DMS153 treated with DMSO at 0.1 percent for 48 hours (cell line): Measurements from ENCODE around the gene DARS1.

Source experiments
- DNase-seq: peaks from one replicate; lab custom pipeline; 2025; ENCODE audit not compliant: unreplicated experiment; lab: John Stamatoyannopoulos, UW

DARS1 gene

GRCh38 chr2:135948141-135948540 is 37.3 kb downstream of the DARS1 start:
- DNase-seq = no peak

GRCh38 chr2:135947483-135947882 is 37.9 kb downstream of the DARS1 start:
- DNase-seq = no peak

GRCh38 chr2:135945526-135945925 is 39.9 kb downstream of the DARS1 start:
- no peak for DNase-seq

- DNase-seq = no peak
Observed at GRCh38 chr2:135944625-135945024, 40.8 kb downstream of the DARS1 start.

DNA sequence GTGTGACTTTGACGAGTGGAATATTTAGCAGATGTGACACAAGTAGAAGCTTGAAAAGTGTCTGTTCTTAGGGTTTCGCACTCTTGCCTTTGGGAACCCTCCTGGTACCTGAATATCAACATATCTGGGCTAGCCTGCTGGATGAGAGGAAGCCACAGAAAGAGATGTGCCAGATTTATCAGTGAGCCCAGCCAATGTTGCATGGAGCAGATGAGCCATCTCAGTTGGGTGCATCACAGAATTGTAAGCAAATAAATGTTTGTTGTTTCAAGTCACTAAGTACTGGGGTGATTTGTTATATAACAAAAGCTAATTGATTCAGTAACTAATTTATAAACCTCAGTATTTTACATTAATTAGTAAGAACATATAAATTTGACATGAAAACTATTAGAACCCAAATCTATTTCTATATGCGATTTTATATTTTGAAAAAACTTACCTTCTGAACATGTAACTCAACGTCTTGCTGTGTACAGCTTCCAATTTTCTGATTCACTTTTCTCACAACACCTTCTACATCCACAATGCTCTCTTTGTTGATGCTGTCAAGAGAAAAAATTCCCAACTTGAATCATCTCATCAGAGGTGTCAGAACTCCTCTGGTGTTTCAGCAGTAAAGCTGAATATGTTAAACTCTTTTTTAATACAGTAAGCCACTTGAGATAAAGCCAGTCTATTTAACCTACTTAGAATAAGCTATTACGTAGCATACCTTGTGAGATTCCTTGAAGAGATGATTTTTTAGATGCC is 42.3 kb downstream of the DARS1 start:
- DNase-seq = no peak

DNA sequence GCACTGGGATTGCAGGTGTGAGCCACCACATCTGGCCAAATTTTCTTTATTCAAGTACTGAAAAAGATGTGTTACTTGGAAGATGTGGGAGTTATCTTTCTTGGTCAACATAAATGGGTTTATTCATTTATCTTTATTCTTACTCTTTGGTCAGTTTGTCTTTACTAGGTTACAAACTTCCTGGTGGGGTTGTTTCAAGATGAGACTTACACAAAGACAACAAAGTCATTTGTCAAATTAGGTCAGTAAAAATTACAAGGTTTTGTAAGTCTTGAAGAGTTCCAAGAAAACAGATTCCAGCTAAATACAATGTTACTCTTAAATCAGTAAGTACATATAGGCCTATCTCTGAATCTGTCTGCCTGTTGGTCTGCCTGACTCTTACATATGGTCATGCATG is 48.9 kb downstream of the DARS1 start:
- DNase-seq = no peak

DNA sequence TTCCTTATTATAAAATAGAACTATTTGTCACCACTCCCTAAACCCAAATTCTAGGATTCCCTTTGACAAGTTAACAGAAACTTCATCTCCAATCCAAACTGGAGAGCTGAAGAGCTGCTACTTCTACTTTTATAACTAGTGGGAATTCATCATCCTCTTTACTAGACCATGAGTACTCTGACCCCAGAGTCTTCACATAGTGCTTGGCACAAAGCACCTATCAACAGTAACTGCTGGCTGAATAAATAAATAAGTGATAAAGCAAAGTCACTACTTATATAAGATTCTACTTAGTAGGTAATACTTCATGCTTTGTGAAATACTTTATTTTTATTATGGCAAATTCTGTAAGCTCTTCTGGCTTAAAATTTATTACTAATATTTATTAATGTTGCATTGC is 49.5 kb downstream of the DARS1 start:
- DNase-seq = no peak

GRCh38 chr2:135931776-135932443 is 53.5 kb downstream of the DARS1 start:
- no peak for DNase-seq

DNA sequence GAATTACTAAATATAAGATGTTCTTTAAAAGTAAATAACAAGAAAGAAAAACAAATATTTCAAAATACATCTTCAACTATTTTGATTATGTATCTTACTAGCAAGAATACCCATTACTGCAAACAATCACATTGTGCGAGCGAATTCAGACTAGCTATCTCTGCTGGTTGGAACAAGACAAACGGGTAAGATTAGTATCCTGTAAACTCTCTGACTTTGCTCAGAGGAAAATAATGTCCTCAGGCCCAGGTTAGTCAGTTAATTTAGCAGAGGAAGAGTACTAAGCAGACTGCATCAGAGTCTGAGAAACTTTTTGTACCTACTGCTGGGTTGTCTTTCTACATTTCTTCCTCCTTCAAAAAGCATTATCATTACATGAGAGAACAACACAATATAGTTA is 58.8 kb downstream of the DARS1 start:
- no peak for DNase-seq

DNA sequence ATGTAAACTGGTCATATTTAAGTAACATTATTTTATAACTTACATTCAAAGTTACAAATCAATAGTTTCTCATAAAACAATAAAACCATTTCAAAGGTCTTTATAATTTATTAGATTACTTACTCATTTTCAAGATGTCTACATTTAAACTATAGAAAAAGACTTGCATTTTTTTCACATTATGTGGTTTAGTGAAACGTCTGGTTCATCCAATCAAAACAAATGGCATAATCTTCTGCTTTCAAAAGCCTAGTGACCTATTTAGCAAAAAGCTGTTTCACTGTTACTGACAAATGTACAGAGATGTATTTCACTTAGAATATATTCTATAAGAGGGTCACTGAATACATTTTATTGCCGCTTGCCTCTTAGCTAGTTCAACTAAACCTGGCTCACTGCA is 59.9 kb downstream of the DARS1 start:
- no peak for DNase-seq

- DNase-seq = peak; percentile 57
Observed at GRCh38 chr2:135916207-135916606, 69.2 kb downstream of the DARS1 start.

DNA sequence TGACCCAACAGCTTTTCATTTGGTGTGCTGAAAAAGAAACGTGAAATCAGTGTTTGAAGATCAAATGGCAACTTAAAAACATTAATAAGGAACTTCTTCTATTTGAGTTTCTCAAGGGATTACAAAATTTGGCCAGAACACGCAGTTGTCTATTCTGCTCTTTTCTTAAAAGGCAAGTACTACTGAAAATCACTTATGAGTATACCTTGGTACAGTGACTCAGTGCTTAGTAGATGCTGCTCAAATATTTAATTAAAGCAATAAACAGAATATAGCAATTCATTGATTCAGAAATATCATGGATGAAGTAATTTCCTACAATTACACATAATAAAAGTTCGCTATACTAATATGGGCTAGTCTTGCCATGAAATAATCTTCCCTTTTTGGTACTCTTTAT is 70.9 kb downstream of the DARS1 start:
- DNase-seq = no peak

- DNase-seq = peak; percentile 16
Observed at GRCh38 chr2:135913727-135914365, 71.6 kb downstream of the DARS1 start.

DNA sequence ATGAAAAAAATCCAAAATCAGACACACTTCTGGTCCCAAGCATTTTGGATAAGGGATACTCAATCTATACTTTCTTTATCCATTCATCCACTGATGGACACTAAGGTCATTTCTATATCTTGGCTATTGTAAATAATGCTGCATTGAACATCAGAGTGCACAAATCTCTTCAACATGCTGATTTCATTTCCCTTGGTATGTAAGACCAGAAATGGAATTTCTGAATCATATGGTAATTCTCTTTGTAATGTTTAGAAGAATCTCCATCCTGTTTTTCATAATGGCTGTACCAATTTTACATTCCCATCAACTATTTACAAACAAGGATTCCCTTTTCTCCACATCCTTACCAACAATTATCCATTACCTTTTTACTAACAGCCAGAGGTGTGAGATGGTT is 75.5 kb downstream of the DARS1 start:
- DNase-seq = no peak

- no peak for DNase-seq
Observed at GRCh38 chr2:135905679-135906078, 79.7 kb downstream of the DARS1 start.

- DNase-seq = no peak
Observed at GRCh38 chr2:135904341-135904989, 81.0 kb downstream of the DARS1 start.

GRCh38 chr2:135903650-135904049 is 81.8 kb downstream of the DARS1 start:
- DNase-seq = no peak

DNA sequence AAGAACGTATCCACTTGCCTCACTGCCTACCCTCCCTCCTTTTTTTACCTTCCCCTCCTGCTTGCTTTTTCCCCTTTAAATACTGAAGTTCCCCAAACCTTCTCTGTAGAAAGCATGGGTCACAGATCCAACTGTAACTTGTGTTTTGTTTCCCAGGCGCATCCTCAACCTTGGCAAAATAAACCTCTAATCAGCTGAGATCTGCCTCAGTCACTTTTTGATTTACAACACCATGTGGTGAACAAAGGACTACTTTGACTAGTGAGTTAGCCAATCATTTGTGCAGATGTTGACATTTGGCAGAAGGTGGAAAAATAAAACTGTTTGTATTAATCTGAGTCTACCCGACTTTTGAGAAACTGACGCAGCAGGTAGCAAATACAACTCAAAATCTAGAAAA is 85.9 kb downstream of the DARS1 start:
- no peak for DNase-seq

- DNase-seq = no peak
Observed at GRCh38 chr2:135898234-135898786, 87.1 kb downstream of the DARS1 start.

- no peak for DNase-seq
Observed at GRCh38 chr2:135894930-135895329, 90.5 kb downstream of the DARS1 start.

- DNase-seq = no peak
Observed at GRCh38 chr2:135893374-135893794, 92.0 kb downstream of the DARS1 start.
